Body of pancreas (tissue), 4 donors: ENCODE data around the gene EYA4. TPM values are rescaled to one million over a fixed set of nuclear protein-coding genes. Genes with fewer than 3 reads are reported as not detected.

Source experiments
- ATAC-seq: fragments of 150-250 bp; one replicate; pipeline ENCODE4 v1.9.1; 2016
- DNase-seq, 4 donors: peaks; one replicate each; pipeline ENCODE4 v3.0.0-alpha.2; 2019
- H3K27ac ChIP-seq, 4 donors: fragments of 200-600 bp; sonication (generic); 1 replicate in 3 of 4; 2 replicates in 1 of 4; pipeline versions ENCODE4 v1.5.1 to v1.6.1; 2016 to 2019; ENCODE audit warnings: mild to moderate bottlenecking in 1 of 4, mixed read lengths in 1 of 4, moderate library complexity in 1 of 4
- H3K27me3 ChIP-seq, 2 donors: fragments of 200-600 bp; sonication (generic); one replicate each; pipeline ENCODE4 v1.6.0; 2016; ENCODE audit warnings: mild to moderate bottlenecking in 1 of 2
- H3K36me3 ChIP-seq, 2 donors: fragments of 200-600 bp; sonication (generic); replicated peaks in 1 of 2; 2 replicates each; pipeline ENCODE4 v1.5.1; 2016; ENCODE audit warnings: low read depth in 2 of 2; ENCODE audit not compliant: insufficient read depth in 1 of 2
- H3K4me1 ChIP-seq: fragments of 200-600 bp; sonication (generic); one replicate; pipeline ENCODE4 v1.6.0; 2016
- H3K4me3 ChIP-seq, 2 donors: fragments of 200-600 bp; sonication (generic); 1 replicate in 1 of 2; 2 replicates in 1 of 2; pipeline ENCODE4 v1.5.1; 2016 to 2019
- H3K9me3 ChIP-seq, 3 donors: fragments of 200-600 bp; sonication (generic); 1 replicate in 2 of 3; 2 replicates in 1 of 3; pipeline ENCODE4 v1.5.1; 2016
- POLR2A ChIP-seq, 3 donors: fragments of 450-650 bp; IDR thresholded peaks; one replicate each; pipeline ENCODE4 v1.6.1; 2016; ENCODE audit warnings: antibody characterized with exemption in 3 of 3, mild to moderate bottlenecking in 2 of 3
- WGBS, 2 donors: methylation state at CpG; one replicate each; pipeline ENCODE4 v1.1.5; 2017; 5-methylcytosine and 5-hydroxymethylcytosine counted together
- intact Hi-C: fragments of 100-400 bp; cut with DNase I; formaldehyde crosslinking; loops from one replicate; pipeline ENCODE4 v1.15.1; 2023
- total RNA-seq, 2 donors: library from RNA; depleted of rRNA; stranded (reverse); fragments of >200 nt; gene quantifications; one replicate each; pipeline ENCODE4 v1.1.0, GENCODE V29; 2016
- TF ChIP-seq, protein P1 (sequence below), 7 experiments: fragments of 450-650 bp in 4 of 7; fragments of 200-600 bp in 3 of 7; sonication (generic) in 3 of 7; IDR thresholded peaks; one replicate each; pipeline ENCODE4 v1.5.1; 2016 to 2019; ENCODE audit warnings: antibody characterized with exemption in 7 of 7

Gene EYA4
- total RNA-seq, 2 donors from 2014 or later = 0.26 to 5.3 TPM

DNA sequence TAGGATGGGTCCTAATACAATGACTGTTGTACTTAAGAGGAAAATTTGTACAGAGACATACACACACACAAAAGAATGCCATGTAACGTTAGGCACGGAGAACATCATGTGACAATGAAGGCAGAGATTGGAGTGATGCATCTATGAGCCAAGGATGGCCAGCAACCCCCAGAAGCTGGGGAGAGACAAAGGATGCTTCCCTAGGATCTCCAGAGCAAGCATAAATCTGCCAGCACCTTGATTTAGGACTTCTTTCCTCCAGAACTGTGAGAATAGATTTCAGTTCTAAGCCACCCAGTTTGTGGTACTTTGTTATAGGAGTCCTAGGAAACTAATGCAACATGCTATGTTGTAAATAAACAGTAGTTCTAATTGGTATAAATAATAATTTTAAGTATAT, 25.0 kb downstream of the EYA4 start:
- no peak for ATAC-seq
- intact Hi-C loops = no loop called here

GRCh38 chr6:133268621-133269020, 27.5 kb downstream of the EYA4 start:
- 65 to 69% methylated on average over 5 of the region's 5 CpGs for WGBS, 2 donors
- ATAC-seq = no peak
- H3K36me3 ChIP-seq = no peaks in the 10 kb centered on the region
- H3K9me3 ChIP-seq = no peaks in the 10 kb centered on the region
- no peak overlapping the region for H3K4me3 ChIP-seq
- H3K27me3 ChIP-seq = no peaks in the 10 kb centered on the region
- DNase-seq = no peak
- H3K27ac ChIP-seq = no peak overlapping the region
- no peak for TF ChIP-seq POLR2A (IDR thresholded peaks at IDR 0.05)
- TF ChIP-seq, protein P1, sequence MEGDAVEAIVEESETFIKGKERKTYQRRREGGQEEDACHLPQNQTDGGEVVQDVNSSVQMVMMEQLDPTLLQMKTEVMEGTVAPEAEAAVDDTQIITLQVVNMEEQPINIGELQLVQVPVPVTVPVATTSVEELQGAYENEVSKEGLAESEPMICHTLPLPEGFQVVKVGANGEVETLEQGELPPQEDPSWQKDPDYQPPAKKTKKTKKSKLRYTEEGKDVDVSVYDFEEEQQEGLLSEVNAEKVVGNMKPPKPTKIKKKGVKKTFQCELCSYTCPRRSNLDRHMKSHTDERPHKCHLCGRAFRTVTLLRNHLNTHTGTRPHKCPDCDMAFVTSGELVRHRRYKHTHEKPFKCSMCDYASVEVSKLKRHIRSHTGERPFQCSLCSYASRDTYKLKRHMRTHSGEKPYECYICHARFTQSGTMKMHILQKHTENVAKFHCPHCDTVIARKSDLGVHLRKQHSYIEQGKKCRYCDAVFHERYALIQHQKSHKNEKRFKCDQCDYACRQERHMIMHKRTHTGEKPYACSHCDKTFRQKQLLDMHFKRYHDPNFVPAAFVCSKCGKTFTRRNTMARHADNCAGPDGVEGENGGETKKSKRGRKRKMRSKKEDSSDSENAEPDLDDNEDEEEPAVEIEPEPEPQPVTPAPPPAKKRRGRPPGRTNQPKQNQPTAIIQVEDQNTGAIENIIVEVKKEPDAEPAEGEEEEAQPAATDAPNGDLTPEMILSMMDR (IDR thresholded peaks at IDR 0.05) = no peak
- intact Hi-C loops = no loop called here
- no peaks in the 10 kb centered on the region for H3K4me1 ChIP-seq

More for the DNA sequence above, 25.0 kb downstream of the EYA4 start:
- Histone ChIP-seq H3K27ac (no peak overlapping the region), H3K27me3 (no peaks in the 10 kb centered on the region), H3K4me1 (no peaks in the 10 kb centered on the region), H3K4me3 (no peak overlapping the region), H3K36me3 (no peaks in the 10 kb centered on the region), H3K9me3 (no peaks in the 10 kb centered on the region)
- DNase-seq = no peak
- no peak for TF ChIP-seq POLR2A (IDR thresholded peaks at IDR 0.05)
- TF ChIP-seq, protein P1 (IDR thresholded peaks at IDR 0.05) = no peak
- WGBS, 2 donors = 68 to 75% methylated on average over 2 of the region's 2 CpGs

DNA sequence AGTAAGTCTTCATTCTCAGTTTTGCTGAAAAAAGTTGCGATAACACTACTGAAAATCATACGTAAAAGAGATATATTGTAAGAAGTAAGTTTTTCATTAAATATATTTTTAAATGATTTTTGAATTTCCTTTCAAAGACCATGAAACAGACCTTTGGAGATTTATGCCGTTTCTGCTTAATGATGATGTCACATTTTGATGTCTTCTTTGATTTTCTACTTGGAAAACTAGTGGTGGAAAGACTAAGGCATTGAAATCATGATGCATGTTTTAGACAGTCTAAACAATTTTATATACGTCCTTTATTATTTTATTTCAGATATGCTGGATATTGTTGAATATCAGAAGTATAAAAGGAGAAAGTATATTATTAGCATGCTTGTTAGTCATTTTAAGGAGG, 33.7 kb downstream of the EYA4 start:
- TF ChIP-seq, protein P1 (IDR thresholded peaks at IDR 0.05) = no peak
- TF ChIP-seq POLR2A (IDR thresholded peaks at IDR 0.05) = no peak
- H3K4me3 ChIP-seq = no peak overlapping the region
- no peak for ATAC-seq
- H3K4me1 ChIP-seq = no peaks in the 10 kb centered on the region
- WGBS, 2 donors = 68 to 69% methylated on average over 4 of the region's 4 CpGs
- intact Hi-C loops = no loop called here
- no peaks in the 10 kb centered on the region for H3K27me3 ChIP-seq
- no peaks in the 10 kb centered on the region for H3K9me3 ChIP-seq
- H3K27ac ChIP-seq = no peak overlapping the region
- DNase-seq = no peak
- H3K36me3 ChIP-seq = no peaks in the 10 kb centered on the region

DNA sequence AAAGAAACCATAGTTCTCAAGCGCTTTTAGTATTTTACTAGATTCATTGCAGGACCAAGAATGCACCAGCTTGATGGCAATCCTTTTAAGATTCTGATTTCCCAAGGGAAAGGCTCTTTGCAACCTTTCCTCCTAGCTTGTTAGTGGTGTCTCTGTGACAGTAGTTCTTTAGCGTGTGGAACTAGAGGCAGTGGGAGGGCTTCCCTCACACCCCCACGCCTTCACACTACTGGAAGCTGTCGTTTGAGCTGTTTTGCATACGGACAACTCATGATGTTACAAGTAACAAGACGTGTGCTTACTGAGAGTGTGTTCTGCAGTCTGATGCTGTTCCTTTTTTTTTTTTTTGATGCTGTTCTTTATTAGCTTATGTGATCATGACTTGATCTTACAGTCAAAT, 34.1 kb downstream of the EYA4 start:
- Histone ChIP-seq H3K4me1 (no peaks in the 10 kb centered on the region), H3K27ac (no peak overlapping the region), H3K36me3 (no peaks in the 10 kb centered on the region), H3K4me3 (no peak overlapping the region), H3K9me3 (no peaks in the 10 kb centered on the region), H3K27me3 (no peaks in the 10 kb centered on the region)
- TF ChIP-seq POLR2A (IDR thresholded peaks at IDR 0.05) = no peak
- TF ChIP-seq, protein P1 (IDR thresholded peaks at IDR 0.05) = no peak
- 44 to 51% methylated on average over 6 of the region's 6 CpGs for WGBS, 2 donors
- intact Hi-C loops = no loop called here
- ATAC-seq = no peak
- DNase-seq = no peak

DNA sequence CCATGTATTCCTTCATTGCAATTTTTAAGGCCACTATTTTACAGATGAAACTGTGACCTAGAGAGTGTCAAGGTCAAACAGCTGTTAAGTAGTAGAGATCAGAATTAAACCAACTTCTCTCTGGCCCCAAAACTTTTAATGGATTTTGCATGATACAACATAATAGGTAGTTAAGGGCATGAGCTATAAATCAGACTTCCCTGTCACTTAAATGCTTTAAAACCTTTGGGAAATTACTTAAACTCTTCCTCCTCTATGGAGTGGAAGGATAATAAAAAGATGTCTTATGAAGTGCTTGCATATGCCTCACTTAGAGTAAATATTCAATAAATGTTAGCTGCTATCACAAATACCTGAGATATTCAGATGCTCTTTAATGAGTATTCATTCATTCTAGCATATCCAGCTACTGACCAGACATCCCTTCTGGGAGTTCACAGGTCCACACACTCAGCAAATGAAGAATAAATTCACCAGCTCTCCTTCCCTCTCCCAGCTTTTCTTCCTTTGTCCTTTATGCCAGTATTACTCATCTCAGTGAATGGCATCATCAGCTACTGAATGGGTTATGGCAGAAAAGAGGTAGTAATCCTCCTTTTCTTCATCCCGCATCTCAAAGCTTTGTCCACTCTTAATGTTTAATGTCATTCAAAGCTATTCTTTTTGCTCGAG, 36.2 kb downstream of the EYA4 start:
- H3K9me3 ChIP-seq = no peaks in the 10 kb centered on the region
- TF ChIP-seq, protein P1 (IDR thresholded peaks at IDR 0.05) = no peak
- no peak for TF ChIP-seq POLR2A (IDR thresholded peaks at IDR 0.05)
- H3K27ac ChIP-seq = no peak overlapping the region
- 71 to 77% methylated on average over 2 of the region's 2 CpGs for WGBS, 2 donors
- ATAC-seq (no peak), DNase-seq (no peak)
- intact Hi-C loops = no loop called here
- H3K27me3 ChIP-seq = no peaks in the 10 kb centered on the region
- no peaks in the 10 kb centered on the region for H3K36me3 ChIP-seq
- H3K4me1 ChIP-seq = no peaks in the 10 kb centered on the region
- no peak overlapping the region for H3K4me3 ChIP-seq
